ENCODE measurements around the gene COL11A1. TPM values are rescaled to one million over a fixed set of nuclear protein-coding genes. Genes with fewer than 3 reads are reported as not detected.
"Not testable (repeated sequence)": the region's sequence is repeated elsewhere in the genome, so short reads cannot be mapped to it uniquely, and the experiment has no call there.

COL11A1 gene
- total RNA-seq, 2 experiments from 2014 or later: not detected

GRCh38 chr1:103069201-103069600, 39.1 kb downstream of the COL11A1 start:
- H3K4me1 Mint-ChIP-seq (ENCODE audit: low read depth): no peaks in the 10 kb centered on the region
- ChIA-PET POLR2A (interaction anchor here (0.6 kb wide), 1 partner anchor 91 kb away, joined by 3 read pairs; no protein-coding TSS in a partner anchor), CTCF (no interaction called here)
- no peak for TF ChIP-seq CTCF (IDR thresholded peaks at IDR 0.05)
- no peaks in the 10 kb centered on the region for H3K27me3 Mint-ChIP-seq
- H3K27ac Mint-ChIP-seq: no peak overlapping the region
- H3K36me3 Mint-ChIP-seq (ENCODE audit: low read depth): no peaks in the 10 kb centered on the region
- H3K9me3 Mint-ChIP-seq: no peaks in the 10 kb centered on the region
- DNase-seq: no peak
- H3K4me3 Mint-ChIP-seq: no peak overlapping the region
- no peak for ATAC-seq
- intact Hi-C loops (cut with micrococcal nuclease): no loop called here

GRCh38 chr1:103063921-103064320, 44.4 kb downstream of the COL11A1 start:
- intact Hi-C loops (cut with micrococcal nuclease): no loop called here
- POLR2A ChIA-PET: no interaction called here
- H3K36me3 Mint-ChIP-seq (ENCODE audit: low read depth): no peaks in the 10 kb centered on the region
- H3K4me3 Mint-ChIP-seq: no peak overlapping the region
- no peak for TF ChIP-seq CTCF (IDR thresholded peaks at IDR 0.05)
- CTCF ChIA-PET: no interaction called here
- DNase-seq (no peak), ATAC-seq (no peak)
- H3K27ac Mint-ChIP-seq: no peak overlapping the region
- no peaks in the 10 kb centered on the region for H3K27me3 Mint-ChIP-seq
- no peaks in the 10 kb centered on the region for H3K4me1 Mint-ChIP-seq (ENCODE audit: low read depth)
- H3K9me3 Mint-ChIP-seq: no peaks in the 10 kb centered on the region

- CTCF ChIA-PET: no interaction called here
- intact Hi-C loops (cut with micrococcal nuclease): no loop called here
- ATAC-seq (no peak), DNase-seq (no peak)
- Mint-ChIP-seq H3K27ac (no peak overlapping the region), H3K36me3 (ENCODE audit: low read depth) (no peaks in the 10 kb centered on the region), H3K27me3 (no peaks in the 10 kb centered on the region), H3K4me1 (ENCODE audit: low read depth) (no peaks in the 10 kb centered on the region), H3K4me3 (no peak overlapping the region), H3K9me3 (peaks cover 2% of the 10 kb centered on the region)
- no peak for TF ChIP-seq CTCF (IDR thresholded peaks at IDR 0.05)
- POLR2A ChIA-PET: no interaction called here
Observed at GRCh38 chr1:103058391-103058790, 49.9 kb downstream of the COL11A1 start.

- ATAC-seq (no peak), DNase-seq (no peak)
- Mint-ChIP-seq H3K4me3 (no peak overlapping the region), H3K27me3 (no peaks in the 10 kb centered on the region), H3K36me3 (ENCODE audit: low read depth) (no peaks in the 10 kb centered on the region), H3K27ac (no peak overlapping the region), H3K9me3 (peaks cover 2% of the 10 kb centered on the region), H3K4me1 (ENCODE audit: low read depth) (no peaks in the 10 kb centered on the region)
- TF ChIP-seq CTCF (IDR thresholded peaks at IDR 0.05): no peak
- intact Hi-C loops (cut with micrococcal nuclease): no loop called here
- POLR2A ChIA-PET: no interaction called here
- CTCF ChIA-PET: no interaction called here
Observed at GRCh38 chr1:103056423-103056822, 51.9 kb downstream of the COL11A1 start.

GRCh38 chr1:103028110-103028509, 80.2 kb downstream of the COL11A1 start:
- H3K9me3 Mint-ChIP-seq; H3K4me3 Mint-ChIP-seq; H3K27me3 Mint-ChIP-seq; H3K36me3 Mint-ChIP-seq (ENCODE audit: low read depth); CTCF ChIA-PET; DNase-seq; H3K4me1 Mint-ChIP-seq (ENCODE audit: low read depth); intact Hi-C loops (cut with micrococcal nuclease); POLR2A ChIA-PET; ATAC-seq; H3K27ac Mint-ChIP-seq: not testable (repeated sequence)

- ChIA-PET CTCF (no interaction called here), POLR2A (no interaction called here)
- intact Hi-C loops (cut with micrococcal nuclease): no loop called here
- ATAC-seq (no peak), DNase-seq (no peak)
- Mint-ChIP-seq H3K9me3 (peaks cover 2% of the 10 kb centered on the region), H3K36me3 (ENCODE audit: low read depth) (no peaks in the 10 kb centered on the region), H3K4me3 (no peak overlapping the region), H3K4me1 (ENCODE audit: low read depth) (no peaks in the 10 kb centered on the region), H3K27me3 (no peaks in the 10 kb centered on the region), H3K27ac (no peak overlapping the region)
- TF ChIP-seq CTCF (IDR thresholded peaks at IDR 0.05): no peak
Observed at GRCh38 chr1:103025858-103026409, 82.4 kb downstream of the COL11A1 start.
